ENCODE results near the gene OR6C68.
"Not testable (repeated sequence)": the region's sequence is repeated elsewhere in the genome, so short reads cannot be mapped to it uniquely, and the experiment has no call there.

Gene OR6C68

DNA sequence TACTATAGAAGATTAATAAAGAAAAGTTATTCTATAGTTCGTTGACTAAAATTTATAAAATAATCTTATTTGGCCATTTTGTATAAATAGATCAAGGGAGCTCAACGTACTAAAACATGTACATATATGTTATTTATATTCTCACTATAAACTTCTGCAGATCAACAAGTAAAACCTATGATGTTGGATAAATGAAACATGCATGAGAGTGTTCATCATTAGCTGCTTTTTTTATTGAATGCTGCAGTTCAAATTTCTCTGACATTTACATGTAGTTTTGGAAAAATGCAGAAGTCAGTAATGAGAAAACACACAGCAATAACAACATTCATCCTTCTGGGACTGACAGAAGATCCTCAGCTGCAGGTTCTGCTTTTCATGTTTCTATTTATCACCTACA lies at the start of gene OR6C68:
TSS of gene OR6C68 (plus strand) at position 301 of the 400 bp plus-strand sequence. CDS start at position 301, 0 bp downstream.
- DNase-seq = no peak

DNA sequence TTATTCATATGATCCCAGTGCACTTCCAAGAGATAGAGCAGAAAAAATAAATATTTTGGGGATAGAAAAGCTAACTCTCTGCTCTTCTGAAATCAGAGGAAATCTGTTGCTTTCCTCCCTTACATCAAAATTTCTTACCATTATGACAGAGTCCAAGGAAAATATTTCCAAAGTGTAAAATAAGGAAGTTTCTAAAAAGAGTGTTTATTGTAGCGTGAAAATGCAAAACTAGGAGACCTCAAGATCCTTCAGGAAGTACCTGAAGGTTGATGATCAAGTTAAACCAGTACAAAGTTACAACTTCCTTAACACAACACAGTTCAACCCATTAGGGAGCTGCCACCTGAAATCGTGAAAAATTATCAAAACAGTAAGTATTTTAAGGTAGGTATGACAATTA lies 48.4 kb upstream of the OR6C68 start, which contains the start of gene OR6C2:
TSS of gene OR6C2 (plus strand) at position 301 of the 400 bp plus-strand sequence. CDS start 8,138 bp downstream, outside the sequence.
- DNase-seq = no peak

DNA sequence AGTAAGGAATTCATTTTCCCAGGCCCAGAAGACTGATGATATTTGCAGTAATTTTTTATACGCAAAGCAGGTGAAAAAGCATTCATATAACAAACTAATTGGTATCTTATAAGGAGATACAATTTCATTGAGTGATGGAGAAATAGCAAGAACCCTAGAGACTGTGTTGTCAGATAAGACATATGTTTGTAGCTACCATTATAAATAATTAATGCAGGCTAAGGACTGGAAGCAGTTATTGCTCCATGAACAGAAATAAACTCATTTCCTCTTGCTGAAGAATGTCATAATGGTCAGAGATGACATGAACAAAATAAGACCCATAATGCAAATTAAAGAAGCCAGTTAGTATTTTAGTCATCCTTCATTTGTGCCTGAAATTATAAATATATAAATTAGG lies 46.8 kb upstream of the OR6C68 start:
- no peak for DNase-seq

DNA sequence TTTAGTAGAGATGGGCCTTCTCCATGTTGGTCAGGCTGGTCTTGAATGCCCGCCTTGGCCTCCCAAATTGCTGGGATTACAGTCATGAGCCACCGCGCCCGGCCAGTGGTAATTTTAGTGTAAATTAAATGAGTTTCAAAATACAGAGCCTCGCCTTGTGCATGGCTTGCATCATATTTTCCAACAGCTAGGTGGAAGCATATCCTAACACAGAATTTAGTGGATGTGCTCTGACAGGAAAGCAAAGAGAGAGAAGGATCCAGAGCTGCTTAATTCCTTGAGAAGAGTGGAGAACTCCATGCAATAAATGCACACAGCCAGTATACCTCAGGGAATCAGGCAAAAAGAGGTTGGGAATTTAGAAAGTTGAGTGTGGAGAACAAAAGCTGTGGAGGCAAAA lies 45.9 kb upstream of the OR6C68 start:
- DNase-seq = no peak

DNA sequence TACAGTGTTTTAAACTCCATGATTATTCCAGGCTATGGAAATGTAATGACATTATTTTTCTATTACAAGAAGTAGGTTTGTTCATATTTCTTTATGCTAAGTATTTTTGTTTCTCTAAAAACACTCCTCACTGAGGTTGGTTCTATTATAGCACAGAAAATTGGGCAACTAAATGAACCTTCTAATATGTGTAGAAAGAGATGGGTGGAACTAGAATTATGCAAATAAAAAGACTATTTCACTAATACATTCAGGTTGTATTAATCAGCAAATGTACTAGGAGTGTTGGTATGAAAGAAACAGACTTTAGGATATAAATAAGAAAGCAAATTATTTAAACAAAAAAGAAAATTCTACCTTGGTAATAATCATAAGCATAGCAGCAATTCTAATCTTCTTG lies 43.4 kb upstream of the OR6C68 start:
- no peak for DNase-seq

DNA sequence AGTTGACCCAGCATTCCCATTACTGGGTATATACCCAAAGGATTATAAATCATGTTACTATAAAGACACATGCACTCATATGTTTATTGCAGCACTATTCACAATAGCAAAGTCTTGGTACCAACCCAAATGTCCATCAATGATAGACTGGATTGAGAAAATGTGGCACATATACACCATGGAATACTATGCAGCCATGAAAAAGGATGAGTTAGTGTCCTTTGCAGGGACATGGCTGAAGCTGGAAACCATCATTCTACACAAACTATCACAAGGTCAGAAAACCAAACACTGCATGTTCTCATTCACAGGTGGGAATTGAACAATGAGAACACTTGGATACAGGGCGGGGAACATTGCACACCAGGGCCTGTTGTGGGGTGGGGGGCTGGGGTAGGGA lies 27.3 kb upstream of the OR6C68 start:
- DNase-seq = not testable (repeated sequence)

DNA sequence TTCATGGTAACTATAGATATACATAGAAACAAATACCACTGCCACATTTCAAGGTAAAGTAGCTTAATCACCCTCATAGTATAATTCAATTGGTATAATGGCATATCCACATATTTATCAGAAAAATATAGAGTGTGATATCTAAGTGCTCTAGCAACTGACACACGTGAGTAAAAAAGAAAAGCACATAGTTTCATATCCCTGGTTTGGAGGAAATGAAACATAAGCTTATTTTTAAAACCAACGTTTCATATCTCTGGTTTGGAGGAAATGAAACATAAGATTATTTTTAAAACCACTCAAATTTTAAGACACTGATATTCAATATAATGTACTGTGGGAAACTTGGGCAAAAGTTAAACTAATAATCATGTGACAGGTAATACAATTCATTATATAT lies 24.3 kb upstream of the OR6C68 start:
- DNase-seq = no peak

DNA sequence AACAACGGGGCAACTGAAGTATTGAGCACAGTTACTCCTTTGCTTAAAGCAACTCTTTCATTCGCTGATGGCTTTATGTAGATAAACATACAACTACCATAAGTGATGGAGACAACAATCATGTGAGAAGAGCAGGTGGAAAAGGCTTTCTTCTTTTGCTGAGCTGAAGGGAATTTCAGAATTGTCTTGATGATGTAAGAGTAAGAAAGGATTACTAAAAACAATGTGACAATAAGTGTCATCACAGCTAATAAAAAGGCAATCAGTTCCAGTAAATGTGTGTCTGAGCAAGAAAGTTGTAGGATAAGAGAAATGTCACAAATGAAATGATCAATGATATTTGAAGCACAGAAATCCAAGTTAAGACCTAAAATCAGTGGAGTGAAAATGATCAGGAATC lies 22.9 kb upstream of the OR6C68 start:
- DNase-seq = no peak

DNA sequence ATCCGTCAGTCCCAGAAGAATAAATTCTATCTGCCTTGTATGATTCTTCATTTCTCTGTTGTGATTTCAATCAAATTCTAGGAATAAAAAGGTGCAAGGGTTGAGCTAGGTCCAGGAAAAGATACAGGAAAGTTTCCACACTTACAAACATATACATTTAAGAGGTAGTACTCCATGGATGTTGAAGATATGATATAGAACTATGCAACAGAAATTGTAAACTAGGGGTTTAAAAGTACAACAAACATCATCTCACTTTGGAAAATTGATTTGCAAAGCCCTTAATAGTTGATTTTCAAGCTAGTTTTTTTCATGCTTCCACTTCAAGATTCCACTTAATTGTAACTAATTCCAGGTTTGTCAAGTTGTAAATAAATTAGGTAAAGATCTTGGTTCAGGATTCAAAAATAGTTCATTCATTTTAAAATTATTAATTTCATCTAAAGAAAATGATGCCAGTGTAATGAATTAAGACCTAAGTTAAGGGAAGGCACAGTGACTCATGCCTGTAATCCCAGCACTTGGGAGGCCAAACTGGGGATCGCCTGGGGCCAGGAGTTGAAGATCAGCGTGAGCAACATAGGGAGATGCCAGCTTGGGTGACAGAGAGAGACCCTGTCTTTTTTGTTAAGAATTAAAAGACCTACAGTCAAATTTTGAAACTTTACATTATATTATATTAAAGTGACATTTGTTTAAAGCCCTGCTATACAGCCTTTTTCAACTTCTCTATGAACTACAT lies 21.9 kb upstream of the OR6C68 start, which contains the start of gene OR6C70:
TSS of gene OR6C70 (minus strand) at position 51 of the 742 bp plus-strand sequence. CDS start at position 51, 0 bp downstream.
- no peak for DNase-seq

DNA sequence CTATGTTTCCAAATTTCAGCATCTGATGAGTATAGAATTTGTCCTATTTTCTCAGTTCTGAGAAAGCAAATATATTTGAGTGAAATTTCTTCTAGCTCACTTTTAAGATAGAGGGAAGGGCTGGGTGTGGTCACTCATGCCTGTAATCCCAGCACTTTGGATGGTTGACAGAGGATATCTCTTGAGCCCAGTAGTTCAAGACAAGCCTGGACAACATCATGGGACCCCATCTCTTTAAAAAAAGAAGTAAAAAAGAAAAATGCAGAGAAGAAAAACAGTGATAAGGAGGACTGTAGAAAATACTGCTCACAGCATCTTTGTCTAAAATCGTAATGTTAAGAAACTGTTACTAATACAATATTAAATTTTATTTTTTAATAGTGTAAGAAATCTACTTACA lies 19.9 kb upstream of the OR6C68 start:
- DNase-seq = no peak

DNA sequence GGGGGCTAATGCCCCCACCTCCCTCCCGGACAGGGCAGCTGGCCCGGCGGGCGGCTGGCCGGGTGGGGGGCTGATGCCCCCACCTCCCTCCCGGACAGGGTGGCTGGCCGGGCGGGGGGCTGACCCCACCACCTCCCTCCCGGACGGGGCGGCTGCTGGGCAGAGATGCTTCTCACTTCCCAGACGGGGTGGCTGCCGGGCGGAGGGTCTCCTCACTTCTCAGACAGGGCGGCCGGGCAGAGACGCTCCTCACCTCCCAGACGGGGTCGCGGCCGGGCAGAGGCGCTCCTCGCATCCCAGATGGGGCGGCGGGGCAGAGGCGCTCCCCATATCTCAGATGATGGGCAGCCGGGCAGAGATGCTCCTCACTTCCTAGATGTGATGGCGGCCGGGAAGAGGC lies 13.0 kb upstream of the OR6C68 start:
- DNase-seq = not testable (repeated sequence)

DNA sequence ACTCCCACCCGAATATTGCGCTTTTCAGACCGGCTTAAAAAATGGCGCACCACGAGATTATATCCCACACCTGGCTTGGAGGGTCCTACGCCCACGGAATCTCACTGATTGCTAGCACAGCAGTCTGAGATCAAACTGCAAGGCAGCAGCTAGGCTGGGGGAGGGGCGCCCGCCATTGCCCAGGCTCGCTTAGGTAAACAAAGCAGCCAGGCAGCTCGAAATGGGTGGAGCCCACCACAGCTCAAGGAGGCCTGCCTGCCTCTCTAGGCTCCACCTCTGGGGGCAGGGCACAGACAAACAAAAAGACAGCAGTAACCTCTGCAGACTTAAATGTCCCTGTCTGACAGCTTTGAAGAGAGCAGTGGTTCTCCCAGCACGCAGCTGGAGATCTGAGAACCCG lies 7.9 kb upstream of the OR6C68 start:
- DNase-seq = not testable (repeated sequence)

DNA sequence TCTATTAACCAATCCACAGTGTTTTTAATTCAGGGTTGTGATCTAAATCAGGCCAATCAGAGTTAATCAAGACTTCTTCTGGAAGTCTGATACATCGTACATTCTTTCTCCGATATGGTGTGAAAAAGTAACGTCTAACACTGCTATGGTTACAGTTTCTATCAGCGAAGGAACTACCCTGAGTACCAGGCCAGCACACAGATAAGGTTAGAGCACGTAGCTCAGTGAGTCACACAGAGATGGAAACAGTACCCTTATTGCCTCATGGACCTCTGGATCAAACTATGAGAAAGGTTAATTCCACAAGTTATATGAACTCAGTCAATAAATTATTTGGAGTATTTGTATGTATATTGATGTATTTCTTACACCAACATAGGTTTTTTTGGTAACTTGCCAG lies 3.3 kb downstream of the OR6C68 start:
- DNase-seq = no peak

DNA sequence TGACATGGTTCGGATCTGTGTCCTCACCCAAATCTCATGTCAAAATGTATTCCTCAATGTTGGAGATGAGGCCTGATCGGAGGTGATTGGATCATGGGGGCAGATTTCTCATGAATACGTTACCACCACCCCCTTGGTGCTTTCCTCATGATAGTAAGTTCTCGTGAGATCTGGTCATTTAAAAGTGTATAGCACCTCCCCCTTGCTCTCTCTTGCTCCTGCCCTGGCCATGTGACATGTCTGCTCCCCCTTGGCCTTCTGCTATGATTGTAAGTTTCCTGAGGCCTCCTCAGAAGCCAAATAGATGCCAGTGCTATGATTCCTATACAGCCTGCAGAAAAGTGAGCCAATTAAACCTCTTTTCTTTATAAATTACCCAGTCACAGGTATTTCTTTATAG lies 7.1 kb downstream of the OR6C68 start:
- no peak for DNase-seq

DNA sequence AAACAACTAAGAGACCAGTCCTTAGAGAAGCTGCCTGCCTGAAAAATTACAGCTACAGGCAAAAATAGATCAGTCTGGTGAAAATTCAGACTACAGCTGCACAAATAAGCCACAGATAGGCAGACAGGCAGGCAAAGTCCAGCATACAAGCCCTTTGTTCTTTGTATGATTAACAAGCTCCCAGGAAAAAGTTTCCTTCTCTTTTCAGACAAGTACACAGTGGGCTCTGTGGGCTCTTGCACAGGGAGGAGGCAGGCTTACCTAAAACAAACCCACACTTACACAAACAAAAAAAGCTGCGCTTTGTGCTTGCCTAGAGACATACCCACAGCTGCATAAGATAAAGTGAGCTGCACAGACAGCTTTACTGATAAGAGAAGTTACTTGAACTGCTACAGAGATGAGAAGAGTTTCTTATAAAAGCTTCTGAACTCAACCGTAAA lies 7.7 kb downstream of the OR6C68 start:
- DNase-seq = no peak

DNA sequence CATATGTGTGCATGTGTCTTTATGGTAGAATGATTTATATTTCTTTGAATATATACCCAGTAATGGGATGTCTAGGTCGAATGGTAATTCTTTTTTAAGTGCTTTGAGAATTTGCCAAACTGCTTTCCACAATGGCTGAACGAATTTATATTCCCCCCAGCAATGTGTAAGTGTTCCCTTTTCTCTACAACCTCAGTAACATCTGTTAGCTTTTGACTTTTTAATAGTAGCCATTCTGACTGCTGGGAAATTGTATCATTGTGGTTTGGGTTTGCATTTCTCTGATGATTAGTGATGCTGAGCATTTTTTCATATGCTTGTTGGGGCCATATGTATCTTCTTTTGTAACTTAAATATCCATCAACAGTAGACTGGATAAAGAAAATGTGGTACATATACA lies 9.4 kb downstream of the OR6C68 start:
- no peak for DNase-seq

DNA sequence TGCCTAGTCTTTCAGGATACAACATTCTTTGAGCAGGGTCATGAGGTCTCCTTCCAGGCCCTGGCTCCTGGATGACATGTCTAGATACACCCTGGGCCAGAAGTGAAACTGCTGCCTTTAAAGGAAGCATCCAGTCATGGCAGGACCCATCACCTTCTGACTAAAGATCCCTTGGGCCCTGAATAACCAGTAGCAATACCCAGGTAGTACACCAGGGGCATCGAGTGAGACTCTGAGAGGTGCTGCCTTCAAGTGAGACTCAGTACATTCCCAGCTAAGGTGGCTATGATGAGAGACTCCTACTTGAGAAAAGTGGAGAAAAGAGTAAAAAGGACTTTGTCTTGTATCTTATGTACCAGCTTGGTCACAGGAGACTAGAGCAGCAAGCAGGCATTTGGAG lies 23.5 kb downstream of the OR6C68 start:
- no peak for DNase-seq

DNA sequence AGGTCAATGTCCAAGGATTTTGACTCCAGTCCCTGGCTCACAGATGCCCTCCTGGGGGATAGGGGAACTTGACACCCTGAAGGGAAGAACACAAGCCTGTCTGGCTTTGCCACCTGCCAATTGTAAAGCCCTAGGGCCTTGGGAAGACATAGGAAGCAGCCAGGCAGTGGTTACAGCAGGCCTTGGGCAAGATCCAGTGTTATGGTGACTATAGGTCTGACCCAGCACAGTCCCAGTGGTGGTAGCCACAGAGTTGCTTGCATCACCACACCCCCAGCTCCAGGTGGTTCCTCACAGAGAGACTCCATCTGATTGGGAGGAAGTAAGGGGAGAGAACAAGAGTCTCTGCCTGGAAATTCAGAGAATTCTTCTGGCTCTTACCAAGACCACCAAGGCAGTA lies 24.2 kb downstream of the OR6C68 start:
- DNase-seq = no peak

Data from NCI-H187 treated with DMSO at 0.1 percent for 48 hours (cell line).